Stimulated activated CD8-positive, alpha-beta memory T cell treated with anti-CD3 and anti-CD28 coated beads, Interleukin-12 subunit alpha, Interleukin-12 subunit beta, amount 100 ng/mL, for 24 hours (primary cell): ENCODE measurements around the gene DYNLT3.

ENCODE experiments used
- DNase-seq: peaks from one replicate; pipeline ENCODE4 v3.0.0-alpha.2; 2020; ENCODE audit errors: extremely low read depth

DYNLT3 gene

GRCh38 chrX:37846934-37847732, at the start of gene DYNLT3:
Gene DYNLT3 (minus strand): TSS chrX:37847571. CDS start chrX:37847510, 61 bp downstream.
- DNase-seq, result peak; percentile 46

GRCh38 chrX:37896511-37896890, 49.1 kb upstream of the DYNLT3 start:
- no peak for DNase-seq

- no peak for DNase-seq
Measured at GRCh38 chrX:37895795-37896510, 48.6 kb upstream of the DYNLT3 start.

- DNase-seq, result no peak
Measured at GRCh38 chrX:37894725-37895124, 47.4 kb upstream of the DYNLT3 start.

- DNase-seq, result no peak
Measured at GRCh38 chrX:37888010-37888409, 40.6 kb upstream of the DYNLT3 start.

GRCh38 chrX:37887347-37887746, 40.0 kb upstream of the DYNLT3 start:
- no peak for DNase-seq

GRCh38 chrX:37883196-37883595, 35.8 kb upstream of the DYNLT3 start:
- no peak for DNase-seq

- DNase-seq, result no peak
Measured at GRCh38 chrX:37879692-37880091, 32.3 kb upstream of the DYNLT3 start.

- no peak for DNase-seq
Measured at GRCh38 chrX:37876716-37877115, 29.3 kb upstream of the DYNLT3 start.

GRCh38 chrX:37875675-37876074, 28.3 kb upstream of the DYNLT3 start:
- DNase-seq, result no peak

GRCh38 chrX:37873220-37873619, 25.8 kb upstream of the DYNLT3 start:
- DNase-seq, result no peak

- no peak for DNase-seq
Measured at GRCh38 chrX:37872303-37872655, 24.9 kb upstream of the DYNLT3 start.

- no peak for DNase-seq
Measured at GRCh38 chrX:37871626-37872302, 24.4 kb upstream of the DYNLT3 start.

- DNase-seq, result no peak
Measured at GRCh38 chrX:37867536-37868153, 20.3 kb upstream of the DYNLT3 start.

GRCh38 chrX:37863728-37864127, 16.4 kb upstream of the DYNLT3 start:
- no peak for DNase-seq

- DNase-seq, result no peak
Measured at GRCh38 chrX:37862851-37863250, 15.5 kb upstream of the DYNLT3 start.

GRCh38 chrX:37860721-37861120, 13.3 kb upstream of the DYNLT3 start:
- DNase-seq, result no peak

- DNase-seq, result no peak
Measured at GRCh38 chrX:37854748-37855147, 7.4 kb upstream of the DYNLT3 start.

GRCh38 chrX:37854148-37854547, 6.8 kb upstream of the DYNLT3 start:
- no peak for DNase-seq

- DNase-seq, result no peak
Measured at GRCh38 chrX:37847733-37848197, 394 bp upstream of the DYNLT3 start.

GRCh38 chrX:37846558-37846933, 825 bp downstream of the DYNLT3 start:
- no peak for DNase-seq

GRCh38 chrX:37846141-37846540, 1.2 kb downstream of the DYNLT3 start:
- DNase-seq, result no peak
